ENCODE measurements around the gene SHOC2.

DNA sequence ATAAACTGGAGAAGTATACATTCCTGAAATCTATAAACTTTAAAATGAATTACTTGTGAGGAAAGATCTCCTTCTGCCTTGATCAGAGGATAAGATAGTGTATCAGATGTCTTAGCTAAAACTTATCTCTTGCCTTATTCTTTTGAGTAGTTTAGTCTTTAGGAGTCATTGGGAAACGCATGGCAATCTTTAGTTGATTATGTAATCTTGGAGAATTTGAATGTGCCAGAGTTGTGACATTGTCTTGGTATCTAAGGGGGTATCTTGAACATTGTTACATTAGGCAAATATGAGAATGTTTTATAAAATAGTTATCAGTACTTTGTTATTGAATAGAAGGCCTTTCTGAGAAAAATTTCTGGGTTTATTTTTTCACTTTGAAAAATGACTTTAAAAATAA, 95.8 kb downstream of the SHOC2 start:
- TF ChIP-seq YY1 (IDR thresholded peaks at IDR 0.05; ENCODE audit: insufficient read depth, insufficient read length) (no peak), ZNF274 (IDR thresholded peaks at IDR 0.05; ENCODE audit: low read depth, low read length) (no peak), SUZ12 (IDR thresholded peaks at IDR 0.05; ENCODE audit: extremely low read depth, insufficient read depth, insufficient read length) (no peak)
